ENCODE measurements around the gene HNRNPCL2. TPM values are rescaled to one million over a fixed set of nuclear protein-coding genes. Genes with fewer than 3 reads are reported as not detected.
"Not testable (repeated sequence)": the region's sequence is repeated elsewhere in the genome, so short reads cannot be mapped to it uniquely, and the experiment has no call there.

Gene HNRNPCL2
- not detected for total RNA-seq (ENCODE audit: unreplicated experiment)
- long read RNA-seq: 0 reads

DNA sequence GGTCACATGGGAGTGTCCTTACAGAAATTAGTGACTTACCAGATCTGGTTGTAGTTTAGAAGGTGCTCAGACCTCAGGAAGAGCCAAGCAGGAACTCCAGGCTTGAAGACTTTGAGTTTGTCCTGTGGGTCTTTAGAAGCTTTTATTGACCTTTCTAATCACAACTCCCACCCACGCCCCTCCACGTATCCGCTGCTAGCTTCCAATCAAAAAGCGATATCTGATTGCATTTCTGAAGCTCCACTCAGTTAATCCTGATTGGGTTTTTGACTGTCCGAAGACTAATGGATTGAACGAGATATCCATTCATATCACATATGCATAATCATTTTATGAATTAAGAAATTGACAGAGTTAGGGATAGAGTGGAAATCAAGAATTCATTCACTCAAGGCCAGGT is at the start of gene HNRNPCL2:
TSS of gene HNRNPCL2 (minus strand) at position 101 of the 400 bp plus-strand sequence. CDS start 454 bp downstream, outside the sequence.
- not testable (repeated sequence) for DNase-seq (ENCODE audit: low spot score); H3K4me1 Mint-ChIP-seq (ENCODE audit: unreplicated experiment); H3K4me3 Mint-ChIP-seq (ENCODE audit: unreplicated experiment); H3K27me3 Mint-ChIP-seq (ENCODE audit: unreplicated experiment); H3K27ac Mint-ChIP-seq (ENCODE audit: unreplicated experiment); H3K36me3 Mint-ChIP-seq (ENCODE audit: low read depth, unreplicated experiment)
- peaks cover 27% of the 10 kb centered on the region for H3K9me3 Mint-ChIP-seq (ENCODE audit: unreplicated experiment)

DNA sequence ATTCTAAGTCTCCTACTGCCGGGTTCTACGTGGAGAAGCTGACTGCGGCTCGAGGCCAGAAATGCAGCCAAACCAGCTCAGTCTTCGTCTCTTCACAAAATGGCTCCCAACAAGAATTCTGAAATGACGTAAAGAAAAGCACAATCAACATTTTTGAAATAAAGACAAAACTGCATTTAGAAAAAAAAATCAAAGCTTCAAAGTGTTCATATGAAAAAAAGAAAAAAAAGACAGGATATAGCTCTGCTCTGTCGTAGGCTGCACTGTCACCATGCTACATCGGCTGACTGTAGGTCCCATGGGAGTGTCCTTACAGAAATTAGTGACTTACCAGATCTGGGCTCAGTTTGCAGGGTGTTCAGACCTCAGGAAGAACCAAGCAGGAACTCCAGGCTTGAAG is 48.9 kb upstream of the HNRNPCL2 start, which contains the start of gene HNRNPCL4:
TSS of gene HNRNPCL4 (minus strand) at position 101 of the 400 bp plus-strand sequence. CDS start 164 bp downstream, outside the sequence.
- not testable (repeated sequence) for H3K9me3 Mint-ChIP-seq (ENCODE audit: unreplicated experiment); DNase-seq (ENCODE audit: low spot score); H3K36me3 Mint-ChIP-seq (ENCODE audit: low read depth, unreplicated experiment); H3K27me3 Mint-ChIP-seq (ENCODE audit: unreplicated experiment); H3K27ac Mint-ChIP-seq (ENCODE audit: unreplicated experiment); H3K4me1 Mint-ChIP-seq (ENCODE audit: unreplicated experiment); H3K4me3 Mint-ChIP-seq (ENCODE audit: unreplicated experiment)

DNA sequence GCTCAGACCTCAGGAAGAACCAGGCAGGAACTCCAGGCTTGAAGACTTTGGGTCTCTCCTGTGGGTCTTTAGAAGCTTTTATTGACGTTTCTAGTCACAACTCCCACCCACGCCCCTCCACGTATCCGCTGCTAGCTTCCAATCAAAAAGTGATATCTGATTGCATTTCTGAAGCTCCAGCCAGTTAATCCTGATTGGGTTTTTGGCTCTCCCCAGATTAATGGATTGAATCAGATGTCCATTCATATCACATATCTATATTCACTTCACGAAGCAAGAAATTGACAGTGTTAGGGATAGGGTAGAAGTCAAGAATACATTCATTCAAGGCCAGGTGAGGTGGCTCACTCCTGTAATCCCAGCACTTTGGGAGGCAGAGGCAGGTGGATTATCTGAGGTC is 39.3 kb upstream of the HNRNPCL2 start, which contains the start of gene PRAMEF26:
TSS of gene PRAMEF26 (minus strand) at position 101 of the 400 bp plus-strand sequence. CDS start 2,914 bp downstream, outside the sequence.
- H3K36me3 Mint-ChIP-seq (ENCODE audit: low read depth, unreplicated experiment); H3K4me3 Mint-ChIP-seq (ENCODE audit: unreplicated experiment); H3K27me3 Mint-ChIP-seq (ENCODE audit: unreplicated experiment); H3K9me3 Mint-ChIP-seq (ENCODE audit: unreplicated experiment); DNase-seq (ENCODE audit: low spot score); H3K4me1 Mint-ChIP-seq (ENCODE audit: unreplicated experiment); H3K27ac Mint-ChIP-seq (ENCODE audit: unreplicated experiment): not testable (repeated sequence)

DNA sequence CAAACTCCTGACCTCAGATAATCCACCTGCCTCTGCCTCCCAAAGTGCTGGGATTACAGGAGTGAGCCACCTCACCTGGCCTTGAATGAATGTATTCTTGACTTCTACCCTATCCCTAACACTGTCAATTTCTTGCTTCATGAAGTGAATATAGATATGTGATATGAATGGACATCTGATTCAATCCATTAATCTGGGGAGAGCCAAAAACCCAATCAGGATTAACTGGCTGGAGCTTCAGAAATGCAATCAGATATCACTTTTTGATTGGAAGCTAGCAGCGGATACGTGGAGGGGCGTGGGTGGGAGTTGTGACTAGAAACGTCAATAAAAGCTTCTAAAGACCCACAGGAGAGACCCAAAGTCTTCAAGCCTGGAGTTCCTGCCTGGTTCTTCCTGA is 46.2 kb downstream of the HNRNPCL2 start, which contains the start of gene PRAMEF25:
TSS of gene PRAMEF25 (plus strand) at position 301 of the 400 bp plus-strand sequence. CDS start 2,920 bp downstream, outside the sequence.
- H3K9me3 Mint-ChIP-seq (ENCODE audit: unreplicated experiment): not testable (repeated sequence)

More for the DNA sequence above, 46.2 kb downstream of the HNRNPCL2 start, which contains the start of gene PRAMEF25:
- H3K4me1 Mint-ChIP-seq (ENCODE audit: unreplicated experiment); H3K4me3 Mint-ChIP-seq (ENCODE audit: unreplicated experiment); H3K27me3 Mint-ChIP-seq (ENCODE audit: unreplicated experiment); H3K27ac Mint-ChIP-seq (ENCODE audit: unreplicated experiment); H3K36me3 Mint-ChIP-seq (ENCODE audit: low read depth, unreplicated experiment); DNase-seq (ENCODE audit: low spot score): not testable (repeated sequence)

Other genes with a start within 250 kb of the HNRNPCL2 start
- not detected for gene PRAMEF4, start 230.7 kb downstream of the HNRNPCL2 start, total RNA-seq (ENCODE audit: unreplicated experiment)
- gene PRAMEF10, start 218.6 kb downstream of the HNRNPCL2 start, total RNA-seq (ENCODE audit: unreplicated experiment): not detected
- not detected for gene PRAMEF7, start 200.2 kb downstream of the HNRNPCL2 start, total RNA-seq (ENCODE audit: unreplicated experiment)
- gene PRAMEF6, start 169.3 kb downstream of the HNRNPCL2 start, total RNA-seq (ENCODE audit: unreplicated experiment): not detected
- not detected for gene PRAMEF27, start 60.3 kb downstream of the HNRNPCL2 start, total RNA-seq (ENCODE audit: unreplicated experiment)
- not detected for gene HNRNPCL3, start 56.1 kb downstream of the HNRNPCL2 start, total RNA-seq (ENCODE audit: unreplicated experiment)
- gene PRAMEF25, start 46.1 kb downstream of the HNRNPCL2 start, total RNA-seq (ENCODE audit: unreplicated experiment): not detected
- not detected for gene PRAMEF26, start 39.2 kb upstream of the HNRNPCL2 start, total RNA-seq (ENCODE audit: unreplicated experiment)
- not detected for gene HNRNPCL4, start 48.8 kb upstream of the HNRNPCL2 start, total RNA-seq (ENCODE audit: unreplicated experiment)
- gene PRAMEF9, start 55.0 kb upstream of the HNRNPCL2 start, total RNA-seq (ENCODE audit: unreplicated experiment): not detected
- gene PRAMEF13, start 84.6 kb upstream of the HNRNPCL2 start, total RNA-seq (ENCODE audit: unreplicated experiment): not detected
- gene PRAMEF18, start 109.3 kb upstream of the HNRNPCL2 start, total RNA-seq (ENCODE audit: unreplicated experiment): not detected
- not detected for gene PRAMEF5, start 137.3 kb upstream of the HNRNPCL2 start, total RNA-seq (ENCODE audit: unreplicated experiment)
- gene PRAMEF8, start 168.3 kb upstream of the HNRNPCL2 start, total RNA-seq (ENCODE audit: unreplicated experiment): not detected
- gene PRAMEF33, start 186.7 kb upstream of the HNRNPCL2 start, total RNA-seq (ENCODE audit: unreplicated experiment): not detected
- not detected for gene PRAMEF15, start 198.7 kb upstream of the HNRNPCL2 start, total RNA-seq (ENCODE audit: unreplicated experiment)
- not detected for gene PRAMEF14, start 230.3 kb upstream of the HNRNPCL2 start, total RNA-seq (ENCODE audit: unreplicated experiment)

All from endothelial cell (in vitro differentiated cells).